Thyroid gland (tissue), 4 donors: ENCODE results near the gene PCGF3. TPM values are rescaled to one million over a fixed set of nuclear protein-coding genes. Genes with fewer than 3 reads are reported as not detected.
"Not testable (repeated sequence)": the region's sequence is repeated elsewhere in the genome, so short reads cannot be mapped to it uniquely, and the experiment has no call there.

ENCODE experiments used
- DNase-seq, 2 donors: peaks; one replicate each; pipeline ENCODE4 v3.0.0-alpha.2; 2019
- H3K27ac ChIP-seq, 3 donors: fragments of 200-600 bp; sonication (generic); 1 replicate in 2 of 3; 2 replicates in 1 of 3; pipeline ENCODE4 v1.5.1; 2016 to 2019; ENCODE audit warnings: mild to moderate bottlenecking in 1 of 3, moderate library complexity in 1 of 3
- H3K27me3 ChIP-seq: fragments of 200-600 bp; sonication (generic); one replicate; pipeline ENCODE4 v1.5.1; 2019
- H3K36me3 ChIP-seq, 2 donors: fragments of 200-600 bp; sonication (generic); one replicate each; pipeline ENCODE4 v1.5.1; 2016 to 2019
- H3K4me1 ChIP-seq, 2 donors: fragments of 200-600 bp; sonication (generic); one replicate each; pipeline ENCODE4 v1.5.1; 2017 to 2019
- H3K4me3 ChIP-seq, 3 donors: fragments of 200-600 bp; sonication (generic); replicated peaks in 1 of 3; 1 replicate in 2 of 3; 2 replicates in 1 of 3; pipeline ENCODE4 v1.5.1; 2016; ENCODE audit warnings: mild to moderate bottlenecking in 1 of 3
- H3K9me3 ChIP-seq: fragments of 200-600 bp; sonication (generic); one replicate; pipeline ENCODE4 v1.5.1; 2017
- CTCF ChIP-seq, 6 experiments: fragments of 200-600 bp in 3 of 6; fragments of 450-650 bp in 3 of 6; sonication (generic) in 3 of 6; IDR thresholded peaks; one replicate each; pipeline ENCODE4 v1.5.1; 2016 to 2019; ENCODE audit warnings: antibody characterized with exemption in 6 of 6, mild to moderate bottlenecking in 2 of 6, inconsistent platforms in 1 of 6, moderate library complexity in 1 of 6
- POLR2A ChIP-seq, 2 donors: fragments of 450-650 bp; IDR thresholded peaks; one replicate each; pipeline ENCODE4 v1.6.1; 2017; ENCODE audit warnings: antibody characterized with exemption in 2 of 2, mild to moderate bottlenecking in 2 of 2, moderate library complexity in 1 of 2
- WGBS, 2 donors: methylation state at CpG; one replicate each; pipeline ENCODE4 v1.1.5; 2017; 5-methylcytosine and 5-hydroxymethylcytosine counted together
- intact Hi-C: fragments of 100-400 bp; cut with DNase I; formaldehyde crosslinking; loops from one replicate; pipeline ENCODE4 v1.15.1; 2023
- total RNA-seq, 4 donors: library from RNA; depleted of rRNA; stranded (reverse); fragments of >200 nt; gene quantifications; one replicate each; pipeline ENCODE4 v1.2.3, GENCODE V29; 2016

The PCGF3 gene
- total RNA-seq, 4 donors from 2014 or later = 41.4 to 60.0 (median 50.2) TPM

DNA sequence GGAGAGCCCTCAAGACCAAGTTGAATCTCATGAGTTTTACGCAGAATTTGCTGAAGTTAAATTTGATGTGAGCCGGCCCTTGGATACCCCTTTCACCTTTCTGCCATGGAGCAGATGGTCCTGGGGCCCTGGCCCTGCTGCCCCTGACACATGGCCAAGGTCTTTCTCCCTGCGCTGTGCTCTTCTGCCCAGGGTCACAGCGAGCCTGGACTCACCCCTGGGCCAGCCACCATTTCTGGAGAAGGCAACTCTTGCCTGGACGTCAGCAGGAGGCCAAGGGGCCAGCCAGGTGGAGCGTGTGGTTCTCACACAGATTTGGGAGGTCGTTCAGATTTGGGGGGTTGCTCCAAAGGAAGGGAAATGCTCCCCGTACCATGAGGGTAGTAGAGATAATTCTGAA, 30.0 kb downstream of the PCGF3 start:
- TF ChIP-seq CTCF (IDR thresholded peaks at IDR 0.05) = no peak
- TF ChIP-seq POLR2A (IDR thresholded peaks at IDR 0.05) = no peak
- Histone ChIP-seq H3K27ac (no peak overlapping the region), H3K4me3 (no peak overlapping the region), H3K27me3 (no peaks in the 10 kb centered on the region), H3K36me3 (peaks cover 53 to 58% of the 10 kb centered on the region in 2 donors), H3K4me1 (no peaks in the 10 kb centered on the region), H3K9me3 (no peaks in the 10 kb centered on the region)
- intact Hi-C loops = no loop called here
- WGBS, 2 donors = 96 to 99% methylated on average over 7 to 8 of the region's 8 CpGs
- no peak for DNase-seq

GRCh38 chr4:736561-736960, 30.9 kb downstream of the PCGF3 start:
- H3K27me3 ChIP-seq, H3K27ac ChIP-seq, H3K9me3 ChIP-seq, DNase-seq, intact Hi-C loops, H3K4me3 ChIP-seq, H3K4me1 ChIP-seq: not testable (repeated sequence)
- WGBS, 2 donors = 94% methylated on average over 24 to 31 of the region's 34 CpGs
- peaks cover 52 to 56% of the 10 kb centered on the region in 2 donors for H3K36me3 ChIP-seq

GRCh38 chr4:738781-739280, 33.2 kb downstream of the PCGF3 start:
- DNase-seq = no peak
- whole genome bisulfite sequencing, 2 donors = 87% methylated on average over 16 of the region's 16 CpGs
- TF ChIP-seq POLR2A (IDR thresholded peaks at IDR 0.05) (no peak), CTCF (IDR thresholded peaks at IDR 0.05) (no peak)
- Histone ChIP-seq H3K27ac (no peak overlapping the region), H3K27me3 (no peaks in the 10 kb centered on the region), H3K36me3 (peaks cover 36 to 43% of the 10 kb centered on the region in 2 donors), H3K9me3 (no peaks in the 10 kb centered on the region), H3K4me1 (no peaks in the 10 kb centered on the region), H3K4me3 (no peak overlapping the region)
- intact Hi-C loops = no loop called here

- TF ChIP-seq CTCF (IDR thresholded peaks at IDR 0.05) (no peak), POLR2A (IDR thresholded peaks at IDR 0.05) (no peak)
- no peak overlapping the region for H3K4me3 ChIP-seq
- WGBS, 2 donors = 95 to 97% methylated on average over 19 to 22 of the region's 22 CpGs
These were observed 33.9 kb downstream of the PCGF3 start for GRCh38 chr4:739569-739968.

GRCh38 chr4:740011-740410, 34.4 kb downstream of the PCGF3 start:
- Histone ChIP-seq H3K9me3 (no peaks in the 10 kb centered on the region), H3K27me3 (no peaks in the 10 kb centered on the region), H3K4me1 (no peaks in the 10 kb centered on the region), H3K27ac (no peak overlapping the region), H3K36me3 (peaks cover 25 to 33% of the 10 kb centered on the region in 2 donors), H3K4me3 (no peak overlapping the region)
- no peak for TF ChIP-seq POLR2A (IDR thresholded peaks at IDR 0.05)
- no peak for TF ChIP-seq CTCF (IDR thresholded peaks at IDR 0.05)
- intact Hi-C loops = no loop called here
- DNase-seq = no peak
- 88 to 92% methylated on average over 12 of the region's 12 CpGs for WGBS, 2 donors

More at GRCh38 chr4:739569-739968, 33.9 kb downstream of the PCGF3 start:
- Histone ChIP-seq H3K36me3 (peaks cover 29 to 38% of the 10 kb centered on the region in 2 donors), H3K27me3 (no peaks in the 10 kb centered on the region), H3K27ac (no peak overlapping the region), H3K9me3 (no peaks in the 10 kb centered on the region), H3K4me1 (no peaks in the 10 kb centered on the region)
- intact Hi-C loops = no loop called here
- no peak for DNase-seq
